MCF 10A (cell line): ENCODE results near the gene ZNF681. TPM values are rescaled to one million over a fixed set of nuclear protein-coding genes. Genes with fewer than 3 reads are reported as not detected.

ENCODE experiments used
- Bru-seq: library from RNA; stranded (reverse); fragments of 400-500 nt; gene quantifications from one replicate; lab custom pipeline; 2021; lab: Mats Ljungman, UMichigan
- BruChase-seq, 2 experiments: library from RNA; stranded (reverse); fragments of 400-500 nt; gene quantifications; one replicate each; lab custom pipeline; 2021; lab: Mats Ljungman, UMichigan
- BruUV-seq: library from RNA; stranded (reverse); fragments of 400-500 nt; replicated peaks from 2 replicates; lab custom pipeline; 2021; lab: Mats Ljungman, UMichigan
- CTCF ChIA-PET: fragments of 300-600 bp; sonication (Branson Sonifier 250); formaldehyde crosslinking; extraction: SDS; loops from one replicate; lab custom pipeline; 2021; ENCODE audit warnings: antibody characterized with exemption, inconsistent platforms; lab: Yijun Ruan, JAX
- POLR2A ChIA-PET: fragments of 300-600, 350-650 bp; sonication (Branson Sonifier 250); formaldehyde crosslinking; extraction: SDS; loops from one replicate; lab custom pipeline; 2020; ENCODE audit warnings: antibody characterized with exemption, inconsistent platforms; lab: Yijun Ruan, JAX
- DNase-seq: peaks from one replicate; pipeline ENCODE4 v3.0.0-alpha.2; 2018; ENCODE audit not compliant: unreplicated experiment
- H3K27ac Mint-ChIP-seq: one replicate; pipeline ENCODE4 v1.8.0; 2022; ENCODE audit warnings: mild to moderate bottlenecking, low read depth, mixed read lengths; ENCODE audit not compliant: unreplicated experiment
- H3K27me3 Mint-ChIP-seq: one replicate; pipeline ENCODE4 v1.8.0; 2022; ENCODE audit warnings: mixed read lengths; ENCODE audit not compliant: insufficient read depth, unreplicated experiment
- H3K36me3 Mint-ChIP-seq: one replicate; pipeline ENCODE4 v1.8.0; 2022; ENCODE audit warnings: mild to moderate bottlenecking, moderate library complexity, mixed read lengths; ENCODE audit not compliant: insufficient read depth, unreplicated experiment
- H3K4me1 Mint-ChIP-seq: one replicate; pipeline ENCODE4 v1.8.0; 2022; ENCODE audit warnings: mixed read lengths; ENCODE audit not compliant: insufficient read depth, unreplicated experiment
- H3K4me3 Mint-ChIP-seq: one replicate; pipeline ENCODE4 v1.8.0; 2022; ENCODE audit warnings: mild to moderate bottlenecking, moderate library complexity, mixed read lengths; ENCODE audit not compliant: unreplicated experiment
- H3K9me3 Mint-ChIP-seq: one replicate; pipeline ENCODE4 v1.8.0; 2022; ENCODE audit warnings: mixed read lengths; ENCODE audit not compliant: unreplicated experiment
- intact Hi-C: fragments of 100-400 bp; cut with micrococcal nuclease; formaldehyde crosslinking; loops from 2 replicates; pipeline ENCODE4 v1.14.1; 2022
- long read RNA-seq: library from polyadenylated mRNA; stranded (forward); transcript quantifications from one replicate; pipeline ENCODE4 v2.0.0, GENCODE V29; 2022
- total RNA-seq: library from RNA; stranded (reverse); gene quantifications from 2 replicates; pipeline ENCODE4 v1.2.3, GENCODE V29; 2022
- TF ChIP-seq, protein P1 (sequence below): fragments of 200-600 bp; IDR thresholded peaks from one replicate; pipeline ENCODE4 v1.8.0; 2022; ENCODE audit warnings: antibody characterized with exemption, mild to moderate bottlenecking; ENCODE audit not compliant: unreplicated experiment

The ZNF681 gene
- total RNA-seq = not detected in 2 replicates
- Bru-seq, nascent RNA = percentile 9 among the genes with signal in this experiment
- BruChase-seq, experiment 1, labeled RNA remaining after a 6-hour chase = percentile 9 among the genes with signal in this experiment
- percentile 10 among the genes with signal in this experiment for BruChase-seq, experiment 2, labeled RNA remaining after a 2-hour chase
- long read RNA-seq = 0 reads

DNA sequence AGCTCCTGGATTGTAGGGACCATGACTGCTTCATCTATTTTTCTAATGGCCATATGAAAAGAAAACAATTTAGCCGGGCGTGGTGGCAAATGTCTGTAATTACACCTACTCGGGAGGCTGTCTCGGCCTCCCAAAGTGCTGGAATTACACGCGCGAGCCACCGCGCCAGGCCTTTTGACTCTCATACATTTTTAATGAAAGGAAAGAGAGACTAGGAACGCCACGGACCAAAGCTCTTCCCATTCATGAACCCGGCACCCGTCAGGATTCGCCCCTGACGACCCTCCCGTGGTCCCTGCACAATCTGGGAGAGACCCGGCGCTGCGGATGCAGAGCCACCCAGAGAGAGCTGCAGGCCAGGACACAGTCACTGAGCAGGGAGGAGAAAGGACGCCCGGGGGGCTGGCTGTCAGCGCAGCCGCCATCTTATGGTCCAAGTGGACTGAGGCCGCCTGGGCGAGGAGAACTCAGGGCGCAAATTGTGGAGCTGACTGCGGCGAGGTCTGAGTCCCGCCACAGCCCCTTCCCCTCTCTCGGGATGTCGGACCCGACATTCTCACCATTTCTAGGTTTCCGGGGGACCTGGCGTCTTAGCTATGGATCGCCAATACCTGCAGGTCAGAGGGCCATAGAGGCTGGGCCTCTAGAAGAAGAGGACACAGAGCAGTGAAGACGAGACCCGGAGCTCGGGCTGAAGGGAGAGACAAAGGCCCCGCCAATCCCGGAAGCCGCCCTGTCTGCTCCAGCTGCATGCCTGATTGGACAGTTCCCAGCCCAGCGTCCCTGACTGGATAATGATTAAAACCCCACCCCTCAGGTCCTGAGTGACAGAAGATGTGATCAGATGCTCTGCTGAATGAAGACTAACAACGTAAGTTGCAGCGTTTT, at the start of gene ZNF681:
Gene ZNF681, minus strand, starts transcription at position 705 of the 888 bp plus-strand sequence. Its CDS starts 142 bp downstream, at position 563.
- POLR2A ChIA-PET = interaction anchor here (0.6 kb wide), 1 partner anchor 61 kb away, joined by 3 read pairs; no protein-coding TSS in a partner anchor
- no TSS peak for BruUV-seq
- Mint-ChIP-seq H3K4me1 (no peaks in the 10 kb centered on the region), H3K9me3 (peaks cover 21% of the 10 kb centered on the region), H3K27me3 (no peaks in the 10 kb centered on the region), H3K4me3 (no peak within 1 kb of the TSS), H3K27ac (no peak within 1 kb of the TSS), H3K36me3 (no peaks in the 10 kb centered on the region)
- DNase-seq = no peak
- intact Hi-C loops = no loop called here
- CTCF ChIA-PET = interaction anchor here (0.6 to 0.7 kb wide), 3 partner anchors 593 to 1889 kb away, joined by 3 read pairs; no protein-coding TSS in a partner anchor
- TF ChIP-seq, protein P1, sequence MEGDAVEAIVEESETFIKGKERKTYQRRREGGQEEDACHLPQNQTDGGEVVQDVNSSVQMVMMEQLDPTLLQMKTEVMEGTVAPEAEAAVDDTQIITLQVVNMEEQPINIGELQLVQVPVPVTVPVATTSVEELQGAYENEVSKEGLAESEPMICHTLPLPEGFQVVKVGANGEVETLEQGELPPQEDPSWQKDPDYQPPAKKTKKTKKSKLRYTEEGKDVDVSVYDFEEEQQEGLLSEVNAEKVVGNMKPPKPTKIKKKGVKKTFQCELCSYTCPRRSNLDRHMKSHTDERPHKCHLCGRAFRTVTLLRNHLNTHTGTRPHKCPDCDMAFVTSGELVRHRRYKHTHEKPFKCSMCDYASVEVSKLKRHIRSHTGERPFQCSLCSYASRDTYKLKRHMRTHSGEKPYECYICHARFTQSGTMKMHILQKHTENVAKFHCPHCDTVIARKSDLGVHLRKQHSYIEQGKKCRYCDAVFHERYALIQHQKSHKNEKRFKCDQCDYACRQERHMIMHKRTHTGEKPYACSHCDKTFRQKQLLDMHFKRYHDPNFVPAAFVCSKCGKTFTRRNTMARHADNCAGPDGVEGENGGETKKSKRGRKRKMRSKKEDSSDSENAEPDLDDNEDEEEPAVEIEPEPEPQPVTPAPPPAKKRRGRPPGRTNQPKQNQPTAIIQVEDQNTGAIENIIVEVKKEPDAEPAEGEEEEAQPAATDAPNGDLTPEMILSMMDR = no peak

DNA sequence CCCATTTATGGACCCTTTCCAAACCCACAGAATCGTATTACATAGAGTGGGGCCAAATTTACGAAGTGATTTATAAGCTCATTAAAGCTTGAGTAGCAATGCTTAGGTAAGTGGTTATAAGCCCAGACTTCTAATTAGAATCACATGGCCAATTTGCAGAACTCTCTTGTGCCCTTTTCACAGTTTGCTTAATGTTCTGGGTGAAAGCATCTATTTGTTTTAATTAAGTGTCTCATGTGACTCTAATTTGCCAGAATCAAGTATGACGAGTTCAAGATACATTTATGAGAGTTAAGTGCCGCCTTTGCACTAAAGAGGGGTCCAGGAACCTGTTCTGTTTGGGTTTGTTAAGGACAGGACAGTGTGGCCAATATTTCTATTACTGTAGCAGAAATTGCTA, 46.0 kb upstream of the ZNF681 start:
- BruUV-seq = no TSS peak
- Mint-ChIP-seq H3K9me3 (no peaks in the 10 kb centered on the region), H3K27me3 (no peaks in the 10 kb centered on the region), H3K27ac (no peak overlapping the region), H3K36me3 (no peaks in the 10 kb centered on the region), H3K4me1 (no peaks in the 10 kb centered on the region), H3K4me3 (no peak overlapping the region)
- ChIA-PET POLR2A (interaction anchor here (0.6 kb wide), 1 partner anchor 248 kb away, joined by 3 read pairs; no protein-coding TSS in a partner anchor), CTCF (interaction anchor here (0.9 kb wide), 1 partner anchor 19 kb away, joined by 3 read pairs; no protein-coding TSS in a partner anchor)
- intact Hi-C loops = no loop called here
- TF ChIP-seq, protein P1 = no peak
- DNase-seq = no peak

DNA sequence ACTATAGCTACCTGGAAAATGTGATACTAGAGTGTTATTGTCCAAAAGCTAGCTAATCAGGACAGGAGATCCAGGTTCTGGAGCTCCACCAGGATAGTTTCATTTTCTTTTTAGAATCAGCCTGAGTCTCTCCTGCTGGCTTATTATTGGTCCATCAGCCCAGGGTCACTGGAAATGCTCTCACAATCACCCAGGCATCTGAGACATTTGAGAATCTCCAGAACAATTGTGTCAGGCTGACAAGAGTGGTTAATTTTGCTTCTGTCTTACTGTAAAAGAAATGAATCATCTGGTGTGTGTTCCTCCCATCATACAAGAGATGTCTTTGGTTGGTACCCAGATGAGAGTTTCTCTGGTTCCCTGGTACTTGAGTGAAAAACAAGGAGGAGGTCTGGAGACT, 43.6 kb upstream of the ZNF681 start:
- TF ChIP-seq, protein P1 = no peak
- ChIA-PET POLR2A (no interaction called here), CTCF (no interaction called here)
- Mint-ChIP-seq H3K27ac (no peak overlapping the region), H3K36me3 (no peaks in the 10 kb centered on the region), H3K27me3 (no peaks in the 10 kb centered on the region), H3K4me1 (no peaks in the 10 kb centered on the region), H3K4me3 (no peak overlapping the region), H3K9me3 (no peaks in the 10 kb centered on the region)
- DNase-seq = no peak
- intact Hi-C loops = no loop called here
- no TSS peak for BruUV-seq

DNA sequence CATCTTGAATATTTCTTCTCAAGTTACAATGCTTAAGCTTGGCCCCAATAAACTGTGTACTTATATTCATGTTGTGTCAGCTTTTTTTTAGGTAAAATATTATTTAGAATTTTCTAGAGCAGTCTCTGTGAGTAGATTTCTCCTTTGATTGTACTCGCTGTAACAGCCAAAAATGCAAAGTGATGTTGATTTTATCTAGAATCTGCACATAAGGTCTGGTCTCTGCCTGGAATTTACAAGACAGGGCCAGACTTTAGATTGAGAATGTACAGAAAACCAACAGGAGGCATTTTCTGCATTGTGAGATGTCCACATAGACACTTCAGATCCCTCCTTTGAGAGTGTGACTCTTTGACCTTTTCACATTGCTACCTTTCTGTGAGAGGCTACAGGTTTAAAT, 43.1 kb upstream of the ZNF681 start:
- ChIA-PET POLR2A (no interaction called here), CTCF (no interaction called here)
- TF ChIP-seq, protein P1 = no peak
- Mint-ChIP-seq H3K27ac (no peak overlapping the region), H3K4me1 (no peaks in the 10 kb centered on the region), H3K4me3 (no peak overlapping the region), H3K36me3 (no peaks in the 10 kb centered on the region), H3K9me3 (no peaks in the 10 kb centered on the region), H3K27me3 (no peaks in the 10 kb centered on the region)
- intact Hi-C loops = no loop called here
- no peak for DNase-seq
- no TSS peak for BruUV-seq
